GM12878 (cell line): ENCODE results near the gene DHX40. TPM values are rescaled to one million over a fixed set of nuclear protein-coding genes. Genes with fewer than 3 reads are reported as not detected.

Source experiments
- ATAC-seq: fragments of 200-7000 bp; cut with Tn5 transposase; 3 replicates; pipeline ENCODE4 v1.9.1; 2020; ENCODE audit warnings: mild to moderate bottlenecking, moderate library complexity
- BruUV-seq: library from RNA; stranded (reverse); fragments of 400-500 nt; replicated peaks from 2 replicates; lab custom pipeline; 2021; lab: Mats Ljungman, UMichigan
- CTCF ChIA-PET: fragments of 300-600 bp; sonication (Branson Sonifier 250); formaldehyde crosslinking; extraction: SDS; loops from one replicate; lab custom pipeline; 2021; ENCODE audit warnings: inconsistent platforms; lab: Yijun Ruan, JAX
- POLR2A ChIA-PET: fragments of 350-600 bp; formaldehyde crosslinking; extraction: SDS; loops from one replicate; lab custom pipeline; 2021; ENCODE audit warnings: inconsistent platforms; lab: Charles Lee
- RAD21 ChIA-PET: fragments of 300-600 bp; sonication (Branson Sonifier 250); formaldehyde crosslinking; loops from one replicate; lab custom pipeline; 2023; ENCODE audit warnings: antibody characterized with exemption; ENCODE audit not compliant: unreplicated experiment; lab: Charles Lee
- SMC1A ChIA-PET: fragments of 300-600 bp; sonication (Branson Sonifier 250); formaldehyde crosslinking; loops from one replicate; lab custom pipeline; 2023; ENCODE audit not compliant: unreplicated experiment, uncharacterized antibody; lab: Charles Lee
- DNase-seq: peaks from one replicate; pipeline ENCODE4 v3.0.0-alpha.2; 2011; ENCODE audit warnings: low read depth, low spot score
- FAIRE-seq: peaks from 3 replicates; lab custom pipeline; 2011; peaks lifted over from hg19 to GRCh38; lab: Jason Lieb, UNC
- H2AFZ ChIP-seq: 2 replicates; pipeline ENCODE4 v1.6.0; 2011; ENCODE audit warnings: low read depth, low read length, control low read depth; ENCODE audit not compliant: control insufficient read depth
- H3K27ac ChIP-seq: 2 replicates; pipeline ENCODE4 v1.5.1; 2011; ENCODE audit warnings: control low read depth; ENCODE audit not compliant: control insufficient read depth, insufficient read depth
- H3K27me3 ChIP-seq, 2 experiments: replicated peaks in 1 of 2; 2 replicates each; pipeline versions ENCODE4 v1.6.0 to v1.6.1; 2011; ENCODE audit warnings: low read length in 1 of 2; ENCODE audit not compliant: control insufficient read depth in 2 of 2, insufficient read depth in 2 of 2
- H3K36me3 ChIP-seq, 2 experiments: 2 replicates each; pipeline ENCODE4 v1.5.1; 2011; ENCODE audit warnings: low read length in 1 of 2; ENCODE audit not compliant: control insufficient read depth in 2 of 2, insufficient read depth in 2 of 2
- H3K4me1 ChIP-seq: 2 replicates; pipeline ENCODE4 v1.6.1; 2011; ENCODE audit warnings: mild to moderate bottlenecking, low read length, moderate library complexity, mixed read lengths; ENCODE audit not compliant: control insufficient read depth, insufficient read depth
- H3K4me2 ChIP-seq: 2 replicates; pipeline ENCODE4 v1.6.0; 2011; ENCODE audit warnings: control low read depth; ENCODE audit not compliant: control insufficient read depth, insufficient read depth
- H3K4me3 ChIP-seq: fragments of 200-600 bp; sonication (generic); 2 replicates; pipeline ENCODE4 v1.5.1; 2016
- H3K79me2 ChIP-seq: 2 replicates; pipeline ENCODE4 v1.6.0; 2011; ENCODE audit warnings: low read length; ENCODE audit not compliant: control insufficient read depth, insufficient read depth
- H3K9ac ChIP-seq: 2 replicates; pipeline ENCODE4 v1.8.0; 2011; ENCODE audit warnings: low read length, control low read depth, mixed read lengths; ENCODE audit not compliant: control insufficient read depth, insufficient read depth
- H3K9me3 ChIP-seq: replicated peaks from 3 replicates; pipeline ENCODE4 v1.5.1; 2011; ENCODE audit warnings: mild to moderate bottlenecking, low read length; ENCODE audit not compliant: control insufficient read depth, insufficient read depth
- H4K20me1 ChIP-seq: 2 replicates; pipeline ENCODE4 v1.6.0; 2011; ENCODE audit not compliant: control insufficient read depth, insufficient read depth
- ATF3 ChIP-seq: IDR thresholded peaks from 2 replicates; pipeline ENCODE4 v1.6.1; 2011; ENCODE audit warnings: low read depth, mild to moderate bottlenecking, low read length, moderate library complexity, borderline replicate concordance; ENCODE audit errors: extremely low read depth
- CHD2 ChIP-seq: IDR thresholded peaks from 2 replicates; pipeline ENCODE4 v1.6.1; 2011; ENCODE audit warnings: low read depth, low read length, improper control_type of control experiment, borderline replicate concordance
- HSF1 ChIP-seq: fragments of 150-350 bp; IDR thresholded peaks from 2 replicates; pipeline ENCODE4 v1.6.1; 2014; ENCODE audit warnings: mild to moderate bottlenecking, low read depth, low read length
- IKZF1 ChIP-seq: fragments of 450-650 bp; conservative IDR thresholded peaks from 2 replicates; pipeline ENCODE4 v1.6.1; 2017; ENCODE audit warnings: antibody characterized with exemption, mild to moderate bottlenecking
- NBN ChIP-seq: fragments of 450-650 bp; IDR thresholded peaks from 2 replicates; pipeline ENCODE4 v1.6.1; 2016
- SIN3A ChIP-seq: IDR thresholded peaks from 2 replicates; pipeline ENCODE4 v1.6.1; 2012; ENCODE audit warnings: low read depth, low read length, improper control_type of control experiment
- YY1 ChIP-seq: IDR thresholded peaks from 2 replicates; pipeline ENCODE4 v1.6.1; 2011; ENCODE audit warnings: low read depth, mild to moderate bottlenecking, low read length
- ZNF207 ChIP-seq: fragments of 450-650 bp; IDR thresholded peaks from 2 replicates; pipeline ENCODE4 v1.6.1; 2014; ENCODE audit warnings: antibody characterized with exemption, mild to moderate bottlenecking, borderline replicate concordance
- WGBS: methylation state at CpG from one replicate; pipeline ENCODE4 v1.1.6; 2016; ENCODE audit warnings: low lambda C conversion rate; ENCODE audit not compliant: insufficient replicate concordance, insufficient coverage; ENCODE audit errors: missing lambda C conversion rate; 5-methylcytosine and 5-hydroxymethylcytosine counted together
- in situ Hi-C: fragments of 300-500 bp; cut with MboI; formaldehyde crosslinking; loops from 9 replicates; pipeline ENCODE4 v1.14.3; 2018; ENCODE audit warnings: mixed read lengths
- intact Hi-C: fragments of 100-400 bp; cut with micrococcal nuclease; formaldehyde crosslinking; loops from one replicate; pipeline ENCODE4 v1.14.2; 2022; ENCODE audit not compliant: unreplicated experiment
- polyA plus RNA-seq, 11 experiments: library from polyadenylated mRNA; depleted of rRNA in 4 of 11; unstranded in 6 of 11; stranded (reverse) in 5 of 11; fragments of >200 nt; fragmentation: Nextera tagmentation in 4 of 11; fragmentation: Illumina TruSeq in 1 of 11; extraction: Ambion mirVana in 4 of 11; extraction: Trizol in 1 of 11; gene quantifications; 1 replicate in 1 of 11; 2 replicates in 10 of 11; pipeline versions ENCODE4 v1.2.1 to v1.2.3, GENCODE V29; 2011 to 2016; ENCODE audit warnings: inconsistent platforms in 2 of 11, missing spikeins in 2 of 11, low read depth in 1 of 11
- total RNA-seq, 4 experiments: library from RNA; depleted of rRNA in 3 of 4; stranded (reverse); fragments of >200 nt in 3 of 4; fragmentation: Illumina TruSeq in 1 of 4; extraction: Trizol in 1 of 4; gene quantifications; 2 replicates each; pipeline versions ENCODE4 v1.2.1 to v1.2.3, GENCODE V29; 2013 to 2021

Gene DHX40
- total and polyA plus RNA-seq, 10 of the 15 experiments (the other 5 are each of a cell fraction or from before 2014, with no cell fraction given), result 4.8 to 29.2 (median 12.0) TPM

- Histone ChIP-seq H3K4me3 (no peak overlapping the region), H3K9ac (no peak overlapping the region), H4K20me1 (no peaks in the 10 kb centered on the region), H3K27ac (no peak overlapping the region), H3K79me2 (no peaks in the 10 kb centered on the region), H3K36me3 (no peaks in the 10 kb centered on the region), H3K4me2 (no peak overlapping the region), H3K27me3 (peaks cover 0 to 4% of the 10 kb centered on the region in 2 experiments; a peak in 2 of 4 replicates), H3K4me1 (no peaks in the 10 kb centered on the region), H3K9me3 (no peaks in the 10 kb centered on the region), H2AFZ (no peak overlapping the region)
- RAD21 ChIA-PET, result no interaction called here
- TF ChIP-seq NBN (no peak), ATF3 (no peak), YY1 (no peak), ZNF207 (no peak), IKZF1 (no peak), HSF1 (no peak), SIN3A (no peak), CHD2 (no peak)
- DNase-seq (no peak), FAIRE-seq (no peak), ATAC-seq (no peak)
- POLR2A ChIA-PET, result no interaction called here
- SMC1A ChIA-PET, result no interaction called here
- intact Hi-C loops, result loop anchor here (10.0 kb wide), 1 partner anchor 149 kb away; no protein-coding TSS in a partner anchor
- in situ Hi-C loops, result no loop called here
- CTCF ChIA-PET, result no interaction called here
- WGBS, result 4% methylated on average over 2 of the region's 2 CpGs
- BruUV-seq, result no TSS peak
These were observed 39.7 kb upstream of the DHX40 start for GRCh38 chr17:59525668-59526067.
